A549 (cell line): ENCODE measurements around the gene ZNF90. TPM values are rescaled to one million over a fixed set of nuclear protein-coding genes. Genes with fewer than 3 reads are reported as not detected.
"Not testable (repeated sequence)": the region's sequence is repeated elsewhere in the genome, so short reads cannot be mapped to it uniquely, and the experiment has no call there.

Experiments
- ATAC-seq, 2 experiments: fragments of 200-7000 bp in 1 of 2; fragments of >200 bp in 1 of 2; cut with Nextera tagmentation in 1 of 2; cut with Tn5 transposase in 1 of 2; 3 replicates each; pipeline versions ENCODE4 v1.8.0 to v1.9.1; 2018 to 2020; ENCODE audit warnings: mild to moderate bottlenecking in 1 of 2, moderate library complexity in 1 of 2
- CTCF ChIA-PET: fragments of 300-600 bp; sonication (Branson Sonifier 250); formaldehyde crosslinking; extraction: SDS; loops from one replicate; lab custom pipeline; 2021; ENCODE audit warnings: antibody characterized with exemption, inconsistent platforms; lab: Yijun Ruan, JAX
- POLR2A ChIA-PET: fragments of 350-600 bp; formaldehyde crosslinking; extraction: SDS; loops from one replicate; lab custom pipeline; 2021; ENCODE audit warnings: antibody characterized with exemption, inconsistent platforms; lab: Yijun Ruan, JAX
- DNase-seq, 2 experiments: peaks; one replicate each; pipeline versions ENCODE4 v3.0.0 to v3.0.0-alpha.2; 2011 to 2016; ENCODE audit warnings: low read depth in 1 of 2, low spot score in 1 of 2
- FAIRE-seq: peaks from 2 replicates; lab custom pipeline; 2011; peaks lifted over from hg19 to GRCh38; lab: Jason Lieb, UNC
- H3K27ac ChIP-seq, 2 experiments: fragments of >200 bp; sonication (Bioruptor Twin); formaldehyde crosslinking; 3 replicates each; pipeline ENCODE4 v1.5.1; 2016 to 2017
- H3K4me1 ChIP-seq: fragments of >200 bp; sonication (Bioruptor Twin); formaldehyde crosslinking; 3 replicates; pipeline ENCODE4 v1.6.1; 2016
- H3K4me2 ChIP-seq: fragments of >200 bp; sonication (Bioruptor Twin); formaldehyde crosslinking; 3 replicates; pipeline ENCODE4 v1.6.1; 2016
- H3K4me3 ChIP-seq: fragments of >200 bp; sonication (Bioruptor Twin); formaldehyde crosslinking; 3 replicates; pipeline ENCODE4 v1.5.1; 2016
- H3K9me3 ChIP-seq: fragments of >200 bp; sonication (Bioruptor Twin); formaldehyde crosslinking; 3 replicates; pipeline ENCODE4 v1.6.1; 2016
- CHD4 ChIP-seq: fragments of 200-600 bp; sonication (generic); IDR thresholded peaks from 2 replicates; pipeline ENCODE4 v1.6.1; 2016; ENCODE audit warnings: antibody characterized with exemption, mild to moderate bottlenecking, borderline replicate concordance
- EHMT2 ChIP-seq: fragments of 200-600 bp; sonication (generic); IDR thresholded peaks from 2 replicates; pipeline ENCODE4 v1.6.1; 2016; ENCODE audit warnings: antibody characterized with exemption, low read depth, mild to moderate bottlenecking, moderate library complexity
- ESRRA ChIP-seq: fragments of 150-350 bp; IDR thresholded peaks from 2 replicates; pipeline ENCODE4 v1.6.1; 2014; ENCODE audit warnings: mild to moderate bottlenecking, low read length, borderline replicate concordance
- FOSL2 ChIP-seq, 2 experiments: fragments of 450-650 bp in 1 of 2; fragments of >200 bp in 1 of 2; sonication (Bioruptor Twin) in 1 of 2; formaldehyde crosslinking; IDR thresholded peaks; 2 replicates each; pipeline versions ENCODE4 v1.5.0 to v1.6.1; 2016 to 2020; ENCODE audit warnings: mild to moderate bottlenecking in 1 of 2, moderate library complexity in 1 of 2
- KDM1A ChIP-seq: fragments of 200-600 bp; sonication (generic); IDR thresholded peaks from 2 replicates; pipeline ENCODE4 v1.6.1; 2016; ENCODE audit warnings: low read depth, mild to moderate bottlenecking
- MAZ ChIP-seq: fragments of 150-350 bp; IDR thresholded peaks from 2 replicates; pipeline ENCODE4 v1.6.1; 2014; ENCODE audit warnings: antibody characterized with exemption, low read depth, low read length, borderline replicate concordance
- MYC ChIP-seq: IDR thresholded peaks from 2 replicates; pipeline ENCODE4 v1.6.1; 2012; ENCODE audit warnings: mild to moderate bottlenecking, inconsistent platforms, low read length, improper control_type of control experiment, borderline replicate concordance
- PHF8 ChIP-seq: fragments of 200-600 bp; sonication (generic); IDR thresholded peaks from 2 replicates; pipeline ENCODE4 v1.6.1; 2016; ENCODE audit warnings: low read depth, mild to moderate bottlenecking, antibody characterized with exemption, moderate library complexity, borderline replicate concordance
- POLR2A ChIP-seq: IDR thresholded peaks from 2 replicates; pipeline ENCODE4 v1.6.1; 2012; ENCODE audit warnings: mild to moderate bottlenecking, low read length
- POLR2AphosphoS2 ChIP-seq: conservative IDR thresholded peaks from 2 replicates; pipeline ENCODE4 v1.6.1; 2012; ENCODE audit warnings: low read length, improper control_type of control experiment, inconsistent platforms
- RARB ChIP-seq: fragments of 250-450 bp; sonication (Bioruptor Pico); IDR thresholded peaks from 2 replicates; pipeline ENCODE4 v1.8.0; 2021; ENCODE audit warnings: mild to moderate bottlenecking, moderate library complexity
- SMC3 ChIP-seq: fragments of >200 bp; sonication (Bioruptor Twin); formaldehyde crosslinking; IDR thresholded peaks from 3 replicates; pipeline ENCODE4 v1.6.1; 2018; ENCODE audit warnings: inconsistent platforms
- SREBF2 ChIP-seq: fragments of 450-650 bp; IDR thresholded peaks from 2 replicates; pipeline ENCODE4 v1.6.1; 2014; ENCODE audit warnings: mild to moderate bottlenecking, moderate library complexity
- ZC3H11A ChIP-seq: fragments of 450-650 bp; IDR thresholded peaks from 2 replicates; pipeline ENCODE4 v1.6.1; 2014; ENCODE audit warnings: antibody characterized with exemption, mild to moderate bottlenecking
- WGBS: methylation state at CpG from one replicate; pipeline ENCODE4 v1.1.6; 2017; ENCODE audit errors: missing lambda C conversion rate; 5-methylcytosine and 5-hydroxymethylcytosine counted together
- polyA plus RNA-seq, 4 experiments: library from polyadenylated mRNA; depleted of rRNA in 3 of 4; stranded (reverse); fragments of >200 nt; fragmentation: RNase III in 1 of 4; extraction: RNeasy Plus Mini Kit Qiagen cat#74134 plus additional on column Dnase treatment in 1 of 4; gene quantifications; 2 replicates in 3 of 4; 3 replicates in 1 of 4; pipeline ENCODE4 v1.2.3, GENCODE V29; 2011 to 2017
- TF ChIP-seq, protein P1 (sequence below): fragments of >200 bp; sonication (Bioruptor Twin); formaldehyde crosslinking; IDR thresholded peaks from 3 replicates; pipeline ENCODE4 v1.5.1; 2016
- TF ChIP-seq, protein P2 (sequence below): fragments of >200 bp; sonication (Bioruptor Twin); formaldehyde crosslinking; IDR thresholded peaks from 3 replicates; pipeline ENCODE4 v1.6.1; 2016
- TF ChIP-seq, protein P3 (sequence below): fragments of 150-350 bp; IDR thresholded peaks from 2 replicates; pipeline ENCODE4 v1.6.1; 2014; ENCODE audit warnings: low read depth, mild to moderate bottlenecking, low read length

Gene ZNF90
- polyA plus RNA-seq, 2 of the 4 experiments (the other 2 are of a cell fraction) = not detected

DNA sequence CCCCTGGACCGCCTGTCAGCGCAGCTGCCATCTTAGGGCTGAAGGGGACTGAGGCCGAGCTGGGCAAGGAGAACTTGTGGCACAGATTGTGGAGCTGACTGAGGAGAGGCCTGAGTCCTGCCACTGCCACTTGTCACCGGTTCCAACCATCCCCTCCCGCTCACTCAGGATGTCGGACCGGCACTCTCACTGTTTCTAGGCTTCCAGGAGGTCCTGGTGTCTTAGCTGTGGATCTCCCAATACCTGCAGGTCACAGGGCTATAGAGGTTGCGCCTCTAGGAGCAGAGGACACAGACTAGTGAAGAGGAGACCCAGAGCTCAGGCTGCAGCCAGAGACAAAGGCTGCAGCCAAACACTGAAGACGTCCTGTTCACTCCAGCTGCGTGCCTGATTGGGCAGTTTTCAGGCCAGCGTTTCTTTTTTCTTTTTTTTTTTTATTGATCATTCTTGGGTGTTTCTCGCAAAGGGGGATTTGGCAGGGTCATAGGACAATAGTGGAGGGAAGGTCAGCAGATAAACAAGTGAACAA lies 73.9 kb downstream of the ZNF90 start:
- ATAC-seq = no peak
- POLR2A ChIA-PET = no interaction called here
- TF ChIP-seq POLR2A (no peak), ESRRA (no peak), SMC3 (no peak), ZC3H11A (no peak), KDM1A (no peak), MYC (no peak), FOSL2 (IDR thresholded peaks at IDR 0.05) (no peak), FOSL2 (CRISPR knock-in tag; IDR thresholded peaks at IDR 0.05) (no peak)
- TF ChIP-seq, all 56 proteins: peak for 0
- WGBS = 40% methylated on average over 8 of the region's 12 CpGs
- no peaks in the 10 kb centered on the region for H3K4me1 ChIP-seq
- no peak for DNase-seq
- CTCF ChIA-PET = no interaction called here
- H3K9me3 ChIP-seq = no peaks in the 10 kb centered on the region
- FAIRE-seq = no peak
- H3K4me3 ChIP-seq = no peak overlapping the region
- no peak overlapping the region for H3K4me2 ChIP-seq
- H3K27ac ChIP-seq = no peak overlapping the region

DNA sequence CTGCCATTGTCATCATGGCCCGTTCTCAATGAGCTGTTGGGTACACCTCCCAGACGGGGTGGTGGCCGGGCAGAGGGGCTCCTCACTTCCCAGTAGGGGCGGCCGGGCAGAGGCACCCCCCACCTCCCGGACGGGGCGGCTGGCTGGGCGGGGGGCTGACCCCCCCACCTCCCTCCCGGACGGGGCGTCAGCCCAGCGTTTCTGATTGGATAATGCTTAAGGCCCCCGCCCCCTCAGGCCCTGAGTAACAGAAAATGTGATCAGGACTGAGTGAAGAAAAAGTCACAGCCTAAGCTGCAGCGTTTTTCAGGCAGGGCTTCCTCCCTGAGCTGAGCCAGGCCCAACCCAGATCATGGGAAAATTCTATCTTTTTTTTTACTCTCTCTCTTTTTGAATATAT lies 74.7 kb downstream of the ZNF90 start:
- H3K4me1 ChIP-seq, H3K4me3 ChIP-seq, H3K27ac ChIP-seq, CTCF ChIA-PET, H3K9me3 ChIP-seq, H3K4me2 ChIP-seq, POLR2A ChIA-PET, DNase-seq, FAIRE-seq, ATAC-seq: not testable (repeated sequence)
- WGBS = 8% methylated on average over 2 of the region's 15 CpGs

DNA sequence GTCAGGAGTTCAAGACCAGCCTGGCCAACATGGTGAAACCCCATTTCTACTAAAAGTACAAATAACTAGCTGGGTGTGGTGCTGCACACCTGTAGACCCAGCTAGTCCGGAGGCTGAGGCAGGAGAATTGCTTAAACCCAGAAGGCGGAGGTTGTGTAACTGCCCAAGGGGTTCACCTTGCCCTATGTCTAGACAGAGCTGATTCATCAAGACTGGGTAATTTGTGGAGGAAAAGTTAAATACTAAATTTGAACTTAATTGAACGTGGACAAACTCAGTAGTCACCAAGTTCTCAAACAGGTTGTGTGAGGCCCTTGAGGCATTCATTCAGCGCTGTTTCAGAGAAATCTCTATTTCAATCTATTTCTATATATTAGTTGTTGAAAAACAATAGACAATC lies 75.5 kb downstream of the ZNF90 start:
- ATAC-seq (no peak), FAIRE-seq (no peak), DNase-seq (no peak)
- POLR2A ChIA-PET = no interaction called here
- Histone ChIP-seq H3K4me2 (no peak overlapping the region), H3K9me3 (no peaks in the 10 kb centered on the region), H3K4me1 (no peaks in the 10 kb centered on the region), H3K27ac (no peak overlapping the region), H3K4me3 (no peak overlapping the region)
- TF ChIP-seq, protein P1, sequence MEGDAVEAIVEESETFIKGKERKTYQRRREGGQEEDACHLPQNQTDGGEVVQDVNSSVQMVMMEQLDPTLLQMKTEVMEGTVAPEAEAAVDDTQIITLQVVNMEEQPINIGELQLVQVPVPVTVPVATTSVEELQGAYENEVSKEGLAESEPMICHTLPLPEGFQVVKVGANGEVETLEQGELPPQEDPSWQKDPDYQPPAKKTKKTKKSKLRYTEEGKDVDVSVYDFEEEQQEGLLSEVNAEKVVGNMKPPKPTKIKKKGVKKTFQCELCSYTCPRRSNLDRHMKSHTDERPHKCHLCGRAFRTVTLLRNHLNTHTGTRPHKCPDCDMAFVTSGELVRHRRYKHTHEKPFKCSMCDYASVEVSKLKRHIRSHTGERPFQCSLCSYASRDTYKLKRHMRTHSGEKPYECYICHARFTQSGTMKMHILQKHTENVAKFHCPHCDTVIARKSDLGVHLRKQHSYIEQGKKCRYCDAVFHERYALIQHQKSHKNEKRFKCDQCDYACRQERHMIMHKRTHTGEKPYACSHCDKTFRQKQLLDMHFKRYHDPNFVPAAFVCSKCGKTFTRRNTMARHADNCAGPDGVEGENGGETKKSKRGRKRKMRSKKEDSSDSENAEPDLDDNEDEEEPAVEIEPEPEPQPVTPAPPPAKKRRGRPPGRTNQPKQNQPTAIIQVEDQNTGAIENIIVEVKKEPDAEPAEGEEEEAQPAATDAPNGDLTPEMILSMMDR = no peak
- TF ChIP-seq, protein P2, sequence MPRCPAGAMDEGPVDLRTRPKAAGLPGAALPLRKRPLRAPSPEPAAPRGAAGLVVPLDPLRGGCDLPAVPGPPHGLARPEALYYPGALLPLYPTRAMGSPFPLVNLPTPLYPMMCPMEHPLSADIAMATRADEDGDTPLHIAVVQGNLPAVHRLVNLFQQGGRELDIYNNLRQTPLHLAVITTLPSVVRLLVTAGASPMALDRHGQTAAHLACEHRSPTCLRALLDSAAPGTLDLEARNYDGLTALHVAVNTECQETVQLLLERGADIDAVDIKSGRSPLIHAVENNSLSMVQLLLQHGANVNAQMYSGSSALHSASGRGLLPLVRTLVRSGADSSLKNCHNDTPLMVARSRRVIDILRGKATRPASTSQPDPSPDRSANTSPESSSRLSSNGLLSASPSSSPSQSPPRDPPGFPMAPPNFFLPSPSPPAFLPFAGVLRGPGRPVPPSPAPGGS = no peak
- TF ChIP-seq EHMT2 (no peak), FOSL2 (IDR thresholded peaks at IDR 0.05) (no peak), FOSL2 (CRISPR knock-in tag; IDR thresholded peaks at IDR 0.05) (no peak), CHD4 (no peak), SREBF2 (no peak), PHF8 (no peak), POLR2AphosphoS2 (no peak), MAZ (no peak), RARB (CRISPR knock-in tag) (no peak)
- TF ChIP-seq, protein P3, sequence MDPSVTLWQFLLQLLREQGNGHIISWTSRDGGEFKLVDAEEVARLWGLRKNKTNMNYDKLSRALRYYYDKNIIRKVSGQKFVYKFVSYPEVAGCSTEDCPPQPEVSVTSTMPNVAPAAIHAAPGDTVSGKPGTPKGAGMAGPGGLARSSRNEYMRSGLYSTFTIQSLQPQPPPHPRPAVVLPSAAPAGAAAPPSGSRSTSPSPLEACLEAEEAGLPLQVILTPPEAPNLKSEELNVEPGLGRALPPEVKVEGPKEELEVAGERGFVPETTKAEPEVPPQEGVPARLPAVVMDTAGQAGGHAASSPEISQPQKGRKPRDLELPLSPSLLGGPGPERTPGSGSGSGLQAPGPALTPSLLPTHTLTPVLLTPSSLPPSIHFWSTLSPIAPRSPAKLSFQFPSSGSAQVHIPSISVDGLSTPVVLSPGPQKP = no peak
- WGBS = 15% methylated on average over 4 of the region's 4 CpGs
- CTCF ChIA-PET = no interaction called here
